Retinal pigment epithelial cell (primary cell): ENCODE data around the gene RUSC1.

ENCODE experiments used
- DNase-seq: peaks from one replicate; pipeline ENCODE4 v3.0.0-alpha.2; 2010; ENCODE audit warnings: low read depth
- H3K4me3 ChIP-seq: 2 replicates; pipeline ENCODE4 v1.5.1; 2011; ENCODE audit warnings: mild to moderate bottlenecking, low read length, control low read depth, moderate library complexity
- TF ChIP-seq, protein P1 (sequence below): conservative IDR thresholded peaks from 2 replicates; pipeline ENCODE4 v1.5.1; 2011; ENCODE audit warnings: low read depth, low read length, control low read depth, inconsistent platforms

RUSC1 gene

DNA sequence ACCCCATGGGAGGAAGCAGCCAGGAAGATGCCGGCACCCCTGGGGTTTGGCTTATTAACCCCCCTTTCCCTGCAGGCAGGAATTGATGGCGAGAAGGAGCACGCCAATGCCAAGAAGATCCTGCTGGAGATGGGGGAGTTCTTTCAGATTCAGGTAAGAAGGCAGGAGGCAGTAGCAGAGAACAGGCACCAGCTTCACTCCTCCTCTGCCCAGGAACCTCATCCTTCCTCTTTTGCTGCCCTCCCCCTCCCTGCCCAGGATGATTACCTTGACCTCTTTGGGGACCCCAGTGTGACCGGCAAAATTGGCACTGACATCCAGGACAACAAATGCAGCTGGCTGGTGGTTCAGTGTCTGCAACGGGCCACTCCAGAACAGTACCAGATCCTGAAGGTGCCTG lies 1.2 kb upstream of the RUSC1 start:
- TF ChIP-seq, protein P1, sequence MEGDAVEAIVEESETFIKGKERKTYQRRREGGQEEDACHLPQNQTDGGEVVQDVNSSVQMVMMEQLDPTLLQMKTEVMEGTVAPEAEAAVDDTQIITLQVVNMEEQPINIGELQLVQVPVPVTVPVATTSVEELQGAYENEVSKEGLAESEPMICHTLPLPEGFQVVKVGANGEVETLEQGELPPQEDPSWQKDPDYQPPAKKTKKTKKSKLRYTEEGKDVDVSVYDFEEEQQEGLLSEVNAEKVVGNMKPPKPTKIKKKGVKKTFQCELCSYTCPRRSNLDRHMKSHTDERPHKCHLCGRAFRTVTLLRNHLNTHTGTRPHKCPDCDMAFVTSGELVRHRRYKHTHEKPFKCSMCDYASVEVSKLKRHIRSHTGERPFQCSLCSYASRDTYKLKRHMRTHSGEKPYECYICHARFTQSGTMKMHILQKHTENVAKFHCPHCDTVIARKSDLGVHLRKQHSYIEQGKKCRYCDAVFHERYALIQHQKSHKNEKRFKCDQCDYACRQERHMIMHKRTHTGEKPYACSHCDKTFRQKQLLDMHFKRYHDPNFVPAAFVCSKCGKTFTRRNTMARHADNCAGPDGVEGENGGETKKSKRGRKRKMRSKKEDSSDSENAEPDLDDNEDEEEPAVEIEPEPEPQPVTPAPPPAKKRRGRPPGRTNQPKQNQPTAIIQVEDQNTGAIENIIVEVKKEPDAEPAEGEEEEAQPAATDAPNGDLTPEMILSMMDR: no peak
- no peak for DNase-seq
- H3K4me3 ChIP-seq: no peak overlapping the region

DNA sequence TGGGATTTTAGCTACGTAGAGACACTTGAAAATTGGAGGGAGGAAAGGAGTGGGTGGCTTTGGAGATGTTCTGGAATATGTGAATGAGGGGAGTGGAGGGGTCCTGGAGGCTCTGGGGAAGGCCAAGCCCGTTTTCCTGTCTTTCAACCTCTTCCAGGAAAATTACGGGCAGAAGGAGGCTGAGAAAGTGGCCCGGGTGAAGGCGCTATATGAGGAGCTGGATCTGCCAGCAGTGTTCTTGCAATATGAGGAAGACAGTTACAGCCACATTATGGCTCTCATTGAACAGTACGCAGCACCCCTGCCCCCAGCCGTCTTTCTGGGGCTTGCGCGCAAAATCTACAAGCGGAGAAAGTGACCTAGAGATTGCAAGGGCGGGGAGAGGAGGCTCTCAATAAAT lies 442 bp upstream of the RUSC1 start:
- TF ChIP-seq, protein P1: no peak
- no peak for DNase-seq

DNA sequence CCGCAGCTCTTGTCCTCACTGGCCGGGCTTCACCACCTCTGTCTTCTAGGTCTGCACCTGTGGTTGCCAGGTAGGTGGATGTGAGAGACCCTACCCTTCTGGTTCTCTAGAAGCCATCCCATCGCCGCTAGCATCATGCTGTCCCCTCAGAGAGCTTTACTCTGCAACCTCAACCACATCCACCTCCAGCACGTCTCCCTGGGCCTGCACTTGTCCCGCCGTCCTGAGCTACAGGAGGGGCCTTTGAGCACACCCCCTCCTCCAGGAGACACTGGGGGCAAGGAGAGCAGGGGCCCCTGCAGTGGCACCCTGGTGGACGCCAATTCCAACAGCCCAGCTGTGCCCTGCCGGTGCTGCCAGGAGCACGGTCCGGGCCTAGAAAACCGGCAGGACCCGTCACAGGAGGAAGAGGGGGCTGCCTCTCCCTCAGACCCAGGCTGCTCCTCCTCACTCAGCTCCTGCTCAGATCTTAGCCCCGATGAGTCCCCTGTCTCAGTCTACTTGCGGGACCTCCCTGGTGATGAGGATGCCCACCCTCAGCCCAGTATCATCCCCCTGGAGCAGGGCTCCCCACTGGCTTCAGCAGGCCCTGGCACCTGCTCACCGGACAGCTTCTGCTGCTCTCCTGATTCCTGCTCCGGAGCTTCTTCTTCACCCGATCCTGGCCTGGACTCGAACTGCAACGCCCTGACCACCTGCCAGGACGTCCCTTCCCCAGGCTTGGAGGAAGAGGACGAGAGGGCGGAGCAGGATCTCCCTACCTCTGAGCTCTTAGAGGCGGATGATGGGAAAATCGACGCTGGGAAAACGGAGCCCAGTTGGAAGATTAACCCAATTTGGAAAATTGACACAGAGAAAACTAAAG lies 1.2 kb downstream of the RUSC1 start:
- TF ChIP-seq, protein P1: no peak

More for the DNA sequence above, 442 bp upstream of the RUSC1 start:
- peak overlapping the region; percentile 37 for H3K4me3 ChIP-seq

DNA sequence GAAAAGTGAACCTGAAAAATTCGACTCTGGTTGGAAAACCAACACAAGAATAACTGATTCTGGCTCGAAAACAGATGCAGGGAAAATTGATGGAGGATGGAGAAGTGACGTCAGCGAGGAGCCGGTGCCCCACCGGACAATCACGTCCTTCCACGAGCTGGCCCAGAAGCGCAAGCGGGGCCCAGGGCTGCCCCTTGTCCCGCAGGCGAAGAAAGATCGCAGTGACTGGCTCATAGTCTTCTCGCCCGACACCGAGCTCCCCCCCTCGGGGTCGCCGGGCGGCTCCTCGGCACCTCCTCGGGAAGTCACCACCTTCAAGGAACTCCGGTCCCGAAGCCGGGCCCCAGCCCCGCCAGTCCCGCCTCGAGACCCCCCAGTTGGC lies 1.9 kb downstream of the RUSC1 start:
- TF ChIP-seq, protein P1: no peak
- no peak for DNase-seq
- H3K4me3 ChIP-seq: peak overlapping the region; percentile 85

More for the DNA sequence above, 1.2 kb downstream of the RUSC1 start:
- DNase-seq: no peak
- H3K4me3 ChIP-seq: peak overlapping the region; percentile 85

DNA sequence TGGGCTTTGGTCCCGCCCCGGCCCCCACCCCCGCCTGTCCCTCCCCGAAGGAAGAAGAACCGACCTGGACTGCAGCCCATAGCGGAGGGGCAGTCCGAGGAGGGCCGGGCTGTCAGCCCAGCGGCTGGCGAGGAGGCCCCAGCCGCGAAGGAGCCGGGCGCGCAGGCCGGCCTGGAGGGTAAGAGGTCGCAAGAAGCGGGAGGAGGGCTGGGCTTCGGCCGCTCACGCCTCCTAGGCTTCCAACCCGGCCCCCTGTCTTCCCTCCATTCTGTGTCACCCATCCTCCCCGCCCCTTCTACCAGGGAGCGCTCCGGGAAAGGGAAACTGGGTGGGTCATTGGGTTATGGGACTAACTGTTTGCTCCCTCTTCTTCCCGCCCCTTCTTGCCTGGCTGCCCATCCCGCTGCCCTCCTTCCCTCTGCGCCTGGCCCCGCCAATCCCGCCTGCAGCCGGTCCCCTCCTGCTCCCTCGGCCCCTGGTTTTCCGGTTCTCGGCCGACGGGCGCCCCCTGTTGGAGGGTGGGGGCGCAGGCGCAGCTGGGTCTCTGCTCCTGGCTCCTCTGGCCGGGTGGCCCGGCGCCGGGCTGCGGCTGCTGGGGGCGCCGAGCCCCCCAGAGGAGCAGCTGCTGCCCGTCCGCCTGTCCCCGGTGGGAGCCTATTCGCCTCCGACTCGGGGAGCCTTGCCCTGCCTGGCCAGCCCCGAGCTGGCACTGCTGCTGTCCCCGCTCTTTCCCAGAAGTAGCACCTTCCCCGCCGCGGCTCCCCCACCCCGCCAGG lies 2.4 kb downstream of the RUSC1 start:
- TF ChIP-seq, protein P1: peak; percentile 76
- DNase-seq: peak; percentile 69
- H3K4me3 ChIP-seq: peak overlapping the region; percentile 85

DNA sequence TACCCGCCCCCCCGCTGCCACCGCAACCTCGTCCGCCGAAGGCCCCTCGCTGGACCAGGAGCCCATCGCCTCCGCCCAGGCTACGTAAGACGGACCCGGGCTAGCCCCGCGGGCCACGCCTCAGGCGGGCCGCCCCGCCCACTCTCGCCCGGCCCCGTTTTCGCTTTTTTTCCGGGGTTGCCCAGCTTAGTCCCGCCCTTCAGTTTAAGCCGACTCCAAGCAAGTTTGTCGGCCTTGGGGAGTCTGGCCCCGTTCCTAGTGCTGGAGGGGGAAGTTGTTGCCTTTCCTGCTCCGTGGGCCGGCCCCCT lies 3.0 kb downstream of the RUSC1 start:
- DNase-seq: peak; percentile 66
- peak overlapping the region; percentile 85 for H3K4me3 ChIP-seq
- TF ChIP-seq, protein P1: no peak
